GM19397 (cell line): ENCODE measurements around the gene ATP10B.

Experiments used
- ATAC-seq: cut with Tn5 transposase; IDR thresholded peaks from one replicate; pipeline ENCODE4 v1.9.1; 2021; ENCODE audit warnings: mild to moderate bottlenecking, moderate library complexity; ENCODE audit not compliant: unreplicated experiment

The ATP10B gene

GRCh38 chr5:160567031-160567705 is 284.8 kb downstream of the ATP10B start:
- ATAC-seq = no peak

- ATAC-seq = no peak
These were observed 286.6 kb downstream of the ATP10B start for GRCh38 chr5:160565376-160565775.

GRCh38 chr5:160556846-160557245 is 295.2 kb downstream of the ATP10B start:
- ATAC-seq = no peak

- no peak for ATAC-seq
These were observed 295.9 kb downstream of the ATP10B start for GRCh38 chr5:160555971-160556631.

GRCh38 chr5:160555581-160555970 is 296.4 kb downstream of the ATP10B start:
- no peak for ATAC-seq

- no peak for ATAC-seq
These were observed 301.9 kb downstream of the ATP10B start for GRCh38 chr5:160550075-160550474.

GRCh38 chr5:160548949-160549645 is 302.9 kb downstream of the ATP10B start:
- ATAC-seq = no peak

- ATAC-seq = no peak
These were observed 304.1 kb downstream of the ATP10B start for GRCh38 chr5:160547872-160548271.

- no peak for ATAC-seq
These were observed 304.9 kb downstream of the ATP10B start for GRCh38 chr5:160547061-160547460.

- ATAC-seq = no peak
These were observed 306.2 kb downstream of the ATP10B start for GRCh38 chr5:160545832-160546231.

GRCh38 chr5:160543395-160543794 is 308.6 kb downstream of the ATP10B start:
- ATAC-seq = no peak

GRCh38 chr5:160542840-160543239 is 309.2 kb downstream of the ATP10B start:
- no peak for ATAC-seq

GRCh38 chr5:160542281-160542680 is 309.7 kb downstream of the ATP10B start:
- no peak for ATAC-seq

- no peak for ATAC-seq
These were observed 312.6 kb downstream of the ATP10B start for GRCh38 chr5:160539431-160539830.

- no peak for ATAC-seq
These were observed 314.1 kb downstream of the ATP10B start for GRCh38 chr5:160537940-160538339.

GRCh38 chr5:160537116-160537515 is 314.9 kb downstream of the ATP10B start:
- ATAC-seq = no peak

- no peak for ATAC-seq
These were observed 317.1 kb downstream of the ATP10B start for GRCh38 chr5:160534914-160535313.

- no peak for ATAC-seq
These were observed 317.9 kb downstream of the ATP10B start for GRCh38 chr5:160534125-160534524.

- no peak for ATAC-seq
These were observed 326.3 kb downstream of the ATP10B start for GRCh38 chr5:160525471-160526261.

- no peak for ATAC-seq
These were observed 327.2 kb downstream of the ATP10B start for GRCh38 chr5:160524827-160525226.

GRCh38 chr5:160523502-160524163 is 328.4 kb downstream of the ATP10B start:
- no peak for ATAC-seq
